ENCODE measurements around the gene CCDC38. TPM values are rescaled to one million over a fixed set of nuclear protein-coding genes. Genes with fewer than 3 reads are reported as not detected.
A peak's percentile ranks its signal among the peaks of the same experiment; 100 is the strongest.

The CCDC38 gene
- total RNA-seq, 1 donor from 2014 or later, result not detected

DNA sequence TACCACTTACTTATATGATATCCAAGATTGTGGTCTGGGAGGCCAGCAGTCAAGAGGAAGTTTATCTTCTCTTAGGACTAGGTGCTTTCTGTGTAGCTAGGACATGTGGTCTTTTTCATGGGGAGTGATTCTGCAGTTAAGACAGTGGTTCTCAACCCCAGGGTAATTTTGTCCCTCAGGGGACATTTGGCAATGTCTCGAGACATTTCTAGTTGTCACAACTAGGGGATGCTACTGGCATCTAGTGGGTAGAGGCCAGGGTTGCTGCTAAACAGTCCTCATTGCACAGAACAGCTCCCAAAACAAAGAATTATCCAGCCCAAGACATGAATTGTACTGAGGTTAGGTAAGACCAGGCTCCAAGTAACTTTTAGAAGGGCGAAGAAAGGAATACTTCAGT lies 20.7 kb upstream of the CCDC38 start:
- no peak for DNase-seq (ENCODE audit: low spot score in 2 of 2)
- FAIRE-seq, result no peak

GRCh38 chr12:95962222-95962621 lies 19.8 kb upstream of the CCDC38 start:
- FAIRE-seq, result no peak
- no peak for DNase-seq (ENCODE audit: low spot score in 2 of 2)

DNA sequence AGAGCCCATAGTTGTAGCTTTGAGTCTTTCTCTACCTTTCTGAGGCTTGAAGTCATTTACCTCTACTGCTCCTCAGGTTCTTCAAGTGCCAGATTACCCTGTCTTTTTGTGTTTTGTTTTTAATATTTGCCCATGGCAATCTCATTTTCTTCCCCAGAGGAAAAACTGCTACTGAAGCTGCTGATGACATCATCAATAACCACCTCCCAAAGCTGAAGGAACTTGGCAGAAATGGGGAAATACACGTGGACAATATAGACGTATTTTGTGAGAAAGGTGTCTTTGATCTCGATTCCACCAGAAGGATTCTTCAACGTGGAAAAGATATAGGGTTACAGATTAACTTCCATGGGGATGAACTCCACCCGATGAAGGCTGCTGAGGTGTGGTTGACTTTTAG lies 17.8 kb upstream of the CCDC38 start:
- DNase-seq (ENCODE audit: low spot score in 2 of 2), result no peak
- FAIRE-seq, result no peak

DNA sequence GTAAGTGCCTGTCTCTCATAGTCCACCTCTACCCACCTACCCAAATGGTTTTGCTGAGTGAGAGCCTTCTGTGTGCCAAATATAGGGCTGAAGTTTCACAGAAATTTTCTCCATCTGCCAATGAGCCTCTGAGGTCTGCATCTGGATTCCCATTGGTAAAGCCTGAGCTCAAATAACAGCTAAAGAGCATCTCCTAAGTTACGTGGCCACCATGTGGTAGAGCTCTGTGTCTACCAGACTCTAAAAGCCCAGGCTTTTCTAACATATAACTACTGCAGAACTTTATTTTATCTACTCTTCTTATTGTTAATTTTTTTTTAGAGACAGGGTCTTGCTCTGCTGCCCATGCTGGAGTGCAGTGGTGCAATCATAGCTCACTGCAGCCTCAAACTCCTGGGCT lies 16.7 kb upstream of the CCDC38 start:
- no peak for FAIRE-seq
- DNase-seq (ENCODE audit: low spot score in 2 of 2), result no peak

DNA sequence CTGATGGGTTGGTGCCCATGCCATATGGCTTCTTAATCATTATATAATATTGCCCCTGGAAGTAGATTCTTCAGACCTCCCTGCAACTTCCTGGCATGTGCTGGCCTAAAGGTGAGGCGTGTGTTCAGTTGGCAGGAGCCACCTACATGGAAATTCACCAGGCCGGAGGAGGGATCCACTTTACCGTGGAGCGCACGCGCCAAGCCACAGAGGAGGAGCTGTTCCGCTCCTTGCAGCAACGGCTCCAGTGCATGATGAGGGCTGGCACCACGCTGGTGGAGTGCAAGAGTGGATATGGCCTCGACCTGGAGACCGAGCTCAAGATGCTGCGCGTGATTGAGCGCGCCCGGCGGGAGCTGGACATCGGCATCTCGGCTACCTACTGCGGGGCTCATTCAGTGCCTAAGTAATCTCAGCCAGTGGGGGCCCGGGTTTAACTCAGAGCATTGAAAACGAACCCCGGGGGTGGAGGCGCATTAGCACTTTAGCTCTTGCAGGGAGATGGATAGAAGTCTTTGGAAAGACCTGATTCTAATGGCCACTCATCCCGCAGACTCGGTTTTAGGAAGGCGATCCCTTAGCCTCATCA lies 14.2 kb upstream of the CCDC38 start:
- no peak for FAIRE-seq
- DNase-seq (ENCODE audit: low spot score in 2 of 2), result no peak

GRCh38 chr12:95955549-95956159 lies 13.2 kb upstream of the CCDC38 start:
- DNase-seq (ENCODE audit: low spot score in 2 of 2), result no peak
- FAIRE-seq, result no peak

DNA sequence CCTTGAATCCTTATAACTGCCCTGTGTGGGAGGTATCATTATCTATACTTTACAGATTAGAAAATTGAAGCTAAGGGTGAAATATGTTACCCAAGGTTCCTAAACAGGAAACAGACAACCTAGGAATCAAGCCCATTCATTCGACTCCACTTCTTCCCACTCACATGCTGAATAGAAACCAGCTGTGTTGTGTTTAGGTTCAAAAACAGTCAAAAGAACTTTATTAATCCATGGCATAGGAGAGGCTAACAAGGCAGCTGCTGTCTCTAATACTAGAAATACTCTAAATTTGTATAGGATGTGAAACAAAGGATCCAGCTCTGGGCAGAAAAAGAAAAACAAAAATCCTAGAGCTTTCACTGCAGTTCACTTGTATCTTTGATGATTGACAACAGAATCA lies 10.6 kb upstream of the CCDC38 start:
- FAIRE-seq (no peak), DNase-seq (ENCODE audit: low spot score in 2 of 2) (no peak)

DNA sequence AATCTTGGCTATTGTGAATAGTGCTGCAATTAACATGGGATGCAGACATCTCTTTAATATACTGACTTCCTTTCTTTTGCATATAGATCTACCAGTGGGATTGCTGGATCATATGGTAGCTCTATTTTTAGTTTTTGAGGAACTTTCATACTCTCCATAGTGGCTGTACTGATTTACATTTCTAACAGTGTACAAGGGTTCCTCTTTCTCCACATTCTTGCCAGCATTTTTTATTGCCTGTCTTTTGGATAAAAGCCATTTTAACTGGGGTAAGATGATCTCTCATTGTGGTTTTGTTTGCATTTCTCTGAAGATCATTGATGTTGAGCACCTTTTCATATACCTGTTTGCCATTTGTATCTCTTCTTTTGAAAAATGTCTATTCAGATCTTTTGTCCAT lies 9.1 kb upstream of the CCDC38 start:
- DNase-seq (ENCODE audit: low spot score in 2 of 2) (no peak), FAIRE-seq (no peak)

DNA sequence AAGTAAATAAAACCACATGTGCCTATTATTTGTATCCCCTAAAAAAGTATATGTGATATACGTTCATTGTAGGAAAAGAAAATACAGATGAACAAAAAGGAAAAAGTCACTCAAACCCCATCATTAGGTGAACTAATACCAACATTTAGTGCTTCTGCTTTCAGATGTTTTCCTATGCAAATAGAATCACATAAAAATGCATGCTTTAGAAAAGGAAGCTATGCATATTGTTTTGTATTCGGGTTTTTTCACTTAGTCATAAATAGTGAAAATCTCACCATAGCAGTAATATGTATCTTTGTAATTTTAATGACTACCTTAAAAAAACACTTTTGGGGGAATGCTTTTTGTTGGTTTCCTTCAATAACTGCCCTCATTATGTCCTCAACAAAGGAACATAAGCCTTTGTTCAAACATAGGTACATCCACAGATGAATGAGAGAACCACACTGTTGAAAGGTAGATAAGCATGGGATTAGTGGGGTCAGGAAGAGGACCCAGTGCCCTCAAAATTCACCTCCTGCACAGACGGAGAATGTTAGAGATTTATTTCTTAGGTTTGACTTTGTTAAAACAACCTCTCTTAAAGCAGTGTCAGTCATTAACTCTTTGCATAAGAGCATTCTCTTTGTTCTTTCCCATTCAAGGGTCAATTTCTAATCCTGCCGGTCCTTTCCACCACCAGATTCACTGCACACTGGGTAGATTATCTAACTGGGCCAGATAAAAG lies 7.2 kb upstream of the CCDC38 start:
- no peak for DNase-seq (ENCODE audit: low spot score in 2 of 2)
- FAIRE-seq, result no peak

GRCh38 chr12:95944108-95944704 lies 1.8 kb upstream of the CCDC38 start:
- DNase-seq (ENCODE audit: low spot score in 2 of 2), result no peak
- FAIRE-seq, result no peak

DNA sequence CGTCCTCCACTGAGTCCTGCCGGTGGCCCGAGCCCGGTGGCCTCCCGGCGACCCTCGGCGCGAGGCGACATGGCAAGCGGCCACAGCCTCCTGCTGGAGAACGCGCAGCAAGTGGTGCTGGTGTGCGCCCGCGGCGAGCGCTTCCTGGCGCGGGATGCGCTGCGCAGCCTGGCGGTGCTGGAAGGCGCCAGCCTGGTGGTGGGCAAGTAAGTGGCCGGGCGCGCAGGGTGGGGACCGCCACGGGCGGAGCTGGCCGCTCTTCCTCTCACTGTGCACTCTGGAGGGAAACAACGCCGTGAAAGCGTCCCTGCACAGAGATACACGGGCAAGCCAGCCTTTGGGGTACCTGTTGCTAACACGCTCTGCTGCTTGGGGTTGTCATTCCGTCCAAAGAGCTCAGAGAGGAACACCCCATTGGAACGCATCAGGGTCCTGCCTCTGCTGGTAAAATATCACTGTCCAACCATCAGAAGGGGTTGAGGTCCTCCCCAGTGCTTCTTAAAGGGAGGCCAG lies 972 bp upstream of the CCDC38 start, which contains the start of gene AMDHD1:
Gene AMDHD1, plus strand, starts transcription at position 2 of the 513 bp plus-strand sequence. Its CDS starts 68 bp downstream, at position 70.
- FAIRE-seq (no peak), DNase-seq (ENCODE audit: low spot score in 2 of 2) (peak; percentile 58 to 64)

GRCh38 chr12:95942101-95942523 lies 302 bp downstream of the CCDC38 start:
- FAIRE-seq, result no peak
- no peak for DNase-seq (ENCODE audit: low spot score in 2 of 2)

DNA sequence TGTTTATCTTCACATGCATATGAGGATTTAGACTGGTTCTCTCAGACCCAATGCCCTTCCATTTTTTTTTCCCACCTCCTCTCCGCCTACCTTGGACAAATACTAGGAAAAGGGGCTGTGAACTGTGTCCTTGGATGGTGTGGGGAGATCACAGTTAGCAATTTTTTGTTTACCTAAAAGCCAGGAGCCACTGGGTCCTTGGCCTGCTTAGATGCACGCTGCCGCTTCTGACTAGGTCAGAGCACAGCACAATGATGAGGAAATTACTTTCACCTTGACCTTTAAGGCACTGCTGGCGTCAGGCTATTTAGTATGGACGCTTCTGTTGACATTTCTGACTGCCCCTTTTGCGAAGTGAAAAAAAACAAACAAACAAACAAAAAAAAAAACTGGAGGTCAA lies 1.9 kb downstream of the CCDC38 start:
- FAIRE-seq, result no peak
- DNase-seq (ENCODE audit: low spot score in 2 of 2), result no peak

DNA sequence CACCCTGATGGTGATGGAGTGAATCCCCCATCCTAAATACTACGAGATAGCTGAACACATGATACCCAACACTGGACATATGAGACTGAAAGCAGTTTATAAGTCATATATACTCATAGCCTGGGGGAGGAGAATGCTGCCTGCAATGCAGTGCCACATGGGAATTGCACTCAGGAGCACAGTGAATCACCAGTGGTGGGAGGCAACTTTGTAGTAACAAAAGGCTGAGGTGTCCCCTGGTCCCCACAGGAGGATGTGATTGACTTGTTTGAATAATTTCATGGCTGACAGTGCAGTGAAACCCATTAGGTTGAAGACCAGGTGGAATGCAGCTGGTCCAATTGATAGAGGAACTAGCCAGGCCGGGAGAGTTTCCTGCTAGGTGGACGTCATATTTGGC lies 20.2 kb downstream of the CCDC38 start:
- no peak for DNase-seq (ENCODE audit: low spot score in 2 of 2)
- no peak for FAIRE-seq

DNA sequence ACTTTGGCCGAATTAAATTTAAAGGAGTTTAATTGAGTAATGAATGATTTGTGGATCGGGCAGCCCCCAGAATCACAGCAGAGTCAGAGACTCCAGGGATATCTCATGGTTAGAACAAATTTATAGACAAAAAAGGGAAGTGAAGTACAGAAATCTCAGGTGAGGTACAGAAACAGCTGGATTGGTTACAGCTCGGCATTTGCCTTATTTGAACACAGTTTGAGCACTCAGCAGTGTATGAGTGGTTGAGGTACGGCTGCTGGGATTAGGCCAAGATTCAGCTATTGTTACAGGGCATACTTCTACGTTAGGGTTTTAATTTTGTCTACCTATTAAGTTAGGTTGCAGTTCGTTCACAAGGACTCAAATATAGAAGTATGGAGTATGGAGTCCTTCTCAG lies 23.3 kb downstream of the CCDC38 start:
- DNase-seq (ENCODE audit: low spot score in 2 of 2) (no peak), FAIRE-seq (no peak)

DNA sequence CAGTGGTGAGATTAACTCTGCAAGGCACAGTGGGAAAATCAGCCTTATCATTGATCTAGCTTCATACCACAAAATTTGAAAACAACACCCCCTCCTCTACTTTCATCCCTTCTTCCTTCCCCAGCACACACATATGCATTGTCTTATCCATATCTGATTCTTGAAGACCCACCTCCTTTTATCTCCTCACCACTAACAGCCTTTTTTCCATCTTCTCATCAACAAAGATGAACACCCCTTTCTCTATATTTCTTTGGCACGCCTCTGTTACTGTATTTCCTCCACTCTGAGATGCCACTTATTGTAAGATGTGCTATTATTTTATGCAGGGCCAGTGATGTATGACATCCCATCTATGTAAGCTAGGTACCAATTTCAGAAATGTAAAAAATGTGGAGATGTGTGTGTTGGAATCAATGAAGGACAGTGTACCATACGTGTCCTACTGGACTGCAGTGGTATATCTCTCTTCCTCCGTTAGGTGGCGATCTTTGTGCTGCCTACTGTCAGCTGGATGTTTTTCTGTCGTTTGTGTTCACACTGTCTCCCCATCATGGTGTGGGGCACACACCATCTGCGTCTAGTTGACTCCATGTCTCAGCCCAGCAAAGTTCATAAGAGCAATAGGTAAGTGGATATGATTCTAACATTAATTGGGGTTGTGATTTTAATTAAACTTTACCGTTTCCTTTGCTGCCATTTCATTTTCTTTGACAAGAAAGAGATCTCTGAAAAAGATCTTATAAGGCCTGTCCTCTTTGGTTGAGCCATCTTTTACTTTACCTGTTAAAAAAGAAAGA lies 24.0 kb downstream of the CCDC38 start:
- FAIRE-seq (no peak), DNase-seq (ENCODE audit: low spot score in 2 of 2) (peak; percentile 19 to 25)

DNA sequence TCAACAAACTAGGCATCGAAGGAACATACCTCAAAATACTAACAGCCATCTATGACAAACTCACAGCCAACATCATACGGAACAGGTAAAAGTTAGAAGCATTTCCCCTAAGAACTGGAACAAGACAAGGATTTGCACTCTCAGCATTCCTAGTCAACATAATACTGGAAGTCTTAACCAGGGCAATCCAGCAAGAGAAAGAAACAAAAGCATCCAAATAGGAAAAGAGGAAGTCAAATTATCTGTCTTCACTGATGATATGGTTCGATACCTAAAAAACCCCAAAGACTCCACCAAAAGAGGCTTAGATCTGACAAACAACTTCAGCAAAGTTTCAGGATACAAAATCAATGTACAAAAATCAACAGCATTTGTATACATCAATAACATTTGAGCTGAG lies 32.5 kb downstream of the CCDC38 start:
- FAIRE-seq, result no peak

DNA sequence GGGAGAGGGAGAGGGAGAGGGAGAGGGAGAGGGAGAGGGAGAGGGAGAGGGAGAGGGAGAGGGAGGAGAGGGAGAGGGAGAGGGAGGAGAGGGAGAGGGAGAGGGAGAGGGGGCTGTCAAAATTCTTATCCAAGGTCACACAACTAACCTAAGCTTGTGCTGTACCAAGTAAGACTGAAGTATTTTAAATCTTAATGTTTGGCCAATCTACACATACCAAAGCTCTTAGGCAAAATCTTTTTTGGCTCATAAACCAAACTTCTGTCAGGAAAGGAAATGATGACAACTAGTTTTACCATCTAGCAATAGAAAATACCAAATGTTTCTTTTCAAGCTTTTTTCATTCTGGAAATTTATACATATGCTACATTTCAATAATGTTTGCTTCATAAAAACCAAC lies 33.8 kb downstream of the CCDC38 start:
- no peak for FAIRE-seq
- no peak for DNase-seq (ENCODE audit: low spot score in 2 of 2)

More for the DNA sequence above, 32.5 kb downstream of the CCDC38 start:
- DNase-seq (ENCODE audit: low spot score in 2 of 2), result no peak

DNA sequence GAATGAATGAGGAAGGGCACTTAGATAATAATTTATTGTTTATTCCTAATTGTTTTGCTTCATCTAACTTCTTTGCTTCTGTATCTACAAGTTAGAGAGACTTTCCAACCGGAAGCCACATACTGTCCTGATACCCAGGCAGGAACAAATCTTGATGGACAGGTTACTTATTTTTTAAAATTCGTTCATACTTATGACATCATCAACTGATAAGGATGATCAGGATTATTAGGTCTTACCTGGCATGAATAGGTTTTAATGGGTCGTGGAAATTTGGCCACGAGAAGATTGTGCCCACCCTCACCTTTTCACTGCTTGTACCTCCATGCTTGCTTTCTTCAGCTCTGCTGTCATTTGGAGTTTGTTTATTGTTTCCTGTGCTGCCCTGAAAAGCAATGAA lies 44.3 kb downstream of the CCDC38 start:
- FAIRE-seq (no peak), DNase-seq (ENCODE audit: low spot score in 2 of 2) (no peak)

GRCh38 chr12:95896846-95897245 lies 45.6 kb downstream of the CCDC38 start:
- DNase-seq (ENCODE audit: low spot score in 2 of 2), result peak in 1 of 2 donors; percentile 6

More at GRCh38 chr12:95896846-95897245, 45.6 kb downstream of the CCDC38 start:
- no peak for FAIRE-seq

Measured in frontal cortex (tissue), 4 donors.